GM12878 (cell line): Measurements from ENCODE around the gene KCNIP3. TPM values are rescaled to one million over a fixed set of nuclear protein-coding genes. Genes with fewer than 3 reads are reported as not detected.
A peak's percentile ranks its signal among the peaks of the same experiment; 100 is the strongest.

Source experiments
- ATAC-seq: fragments of 200-7000 bp; cut with Tn5 transposase; 3 replicates; pipeline ENCODE4 v1.9.1; 2020; ENCODE audit warnings: mild to moderate bottlenecking, moderate library complexity
- BruUV-seq: library from RNA; stranded (reverse); fragments of 400-500 nt; replicated peaks from 2 replicates; lab custom pipeline; 2021; lab: Mats Ljungman, UMichigan
- CTCF ChIA-PET: fragments of 300-600 bp; sonication (Branson Sonifier 250); formaldehyde crosslinking; extraction: SDS; loops from one replicate; lab custom pipeline; 2021; ENCODE audit warnings: inconsistent platforms; lab: Yijun Ruan, JAX
- POLR2A ChIA-PET: fragments of 350-600 bp; formaldehyde crosslinking; extraction: SDS; loops from one replicate; lab custom pipeline; 2021; ENCODE audit warnings: inconsistent platforms; lab: Charles Lee
- RAD21 ChIA-PET: fragments of 300-600 bp; sonication (Branson Sonifier 250); formaldehyde crosslinking; loops from one replicate; lab custom pipeline; 2023; ENCODE audit warnings: antibody characterized with exemption; ENCODE audit not compliant: unreplicated experiment; lab: Charles Lee
- SMC1A ChIA-PET: fragments of 300-600 bp; sonication (Branson Sonifier 250); formaldehyde crosslinking; loops from one replicate; lab custom pipeline; 2023; ENCODE audit not compliant: unreplicated experiment, uncharacterized antibody; lab: Charles Lee
- DNase-seq: peaks from one replicate; pipeline ENCODE4 v3.0.0-alpha.2; 2011; ENCODE audit warnings: low read depth, low spot score
- FAIRE-seq: peaks from 3 replicates; lab custom pipeline; 2011; peaks lifted over from hg19 to GRCh38; lab: Jason Lieb, UNC
- H2AFZ ChIP-seq: 2 replicates; pipeline ENCODE4 v1.6.0; 2011; ENCODE audit warnings: low read depth, low read length, control low read depth; ENCODE audit not compliant: control insufficient read depth
- H3K27ac ChIP-seq: 2 replicates; pipeline ENCODE4 v1.5.1; 2011; ENCODE audit warnings: control low read depth; ENCODE audit not compliant: control insufficient read depth, insufficient read depth
- H3K27me3 ChIP-seq, 2 experiments: replicated peaks in 1 of 2; 2 replicates each; pipeline versions ENCODE4 v1.6.0 to v1.6.1; 2011; ENCODE audit warnings: low read length in 1 of 2; ENCODE audit not compliant: control insufficient read depth in 2 of 2, insufficient read depth in 2 of 2
- H3K36me3 ChIP-seq, 2 experiments: 2 replicates each; pipeline ENCODE4 v1.5.1; 2011; ENCODE audit warnings: low read length in 1 of 2; ENCODE audit not compliant: control insufficient read depth in 2 of 2, insufficient read depth in 2 of 2
- H3K4me1 ChIP-seq: 2 replicates; pipeline ENCODE4 v1.6.1; 2011; ENCODE audit warnings: mild to moderate bottlenecking, low read length, moderate library complexity, mixed read lengths; ENCODE audit not compliant: control insufficient read depth, insufficient read depth
- H3K4me2 ChIP-seq: 2 replicates; pipeline ENCODE4 v1.6.0; 2011; ENCODE audit warnings: control low read depth; ENCODE audit not compliant: control insufficient read depth, insufficient read depth
- H3K4me3 ChIP-seq: fragments of 200-600 bp; sonication (generic); 2 replicates; pipeline ENCODE4 v1.5.1; 2016
- H3K79me2 ChIP-seq: 2 replicates; pipeline ENCODE4 v1.6.0; 2011; ENCODE audit warnings: low read length; ENCODE audit not compliant: control insufficient read depth, insufficient read depth
- H3K9ac ChIP-seq: 2 replicates; pipeline ENCODE4 v1.8.0; 2011; ENCODE audit warnings: low read length, control low read depth, mixed read lengths; ENCODE audit not compliant: control insufficient read depth, insufficient read depth
- H3K9me3 ChIP-seq: replicated peaks from 3 replicates; pipeline ENCODE4 v1.5.1; 2011; ENCODE audit warnings: mild to moderate bottlenecking, low read length; ENCODE audit not compliant: control insufficient read depth, insufficient read depth
- H4K20me1 ChIP-seq: 2 replicates; pipeline ENCODE4 v1.6.0; 2011; ENCODE audit not compliant: control insufficient read depth, insufficient read depth
- BHLHE40 ChIP-seq, 2 experiments: fragments of 450-650 bp in 1 of 2; IDR thresholded peaks; 2 replicates each; pipeline ENCODE4 v1.6.1; 2011 to 2017; ENCODE audit warnings: low read depth in 2 of 2, borderline replicate concordance in 1 of 2, improper control_type of control experiment in 1 of 2, low read length in 1 of 2, mild to moderate bottlenecking in 1 of 2
- CEBPB ChIP-seq, 2 experiments: fragments of 150-350 bp in 1 of 2; IDR thresholded peaks; 2 replicates each; pipeline ENCODE4 v1.6.1; 2012 to 2014; ENCODE audit warnings: low read depth in 2 of 2, low read length in 2 of 2, borderline replicate concordance in 1 of 2, inconsistent platforms in 1 of 2
- CHD2 ChIP-seq: IDR thresholded peaks from 2 replicates; pipeline ENCODE4 v1.6.1; 2011; ENCODE audit warnings: low read depth, low read length, improper control_type of control experiment, borderline replicate concordance
- JUNB ChIP-seq: IDR thresholded peaks from 2 replicates; pipeline ENCODE4 v1.6.1; 2016; ENCODE audit warnings: antibody characterized with exemption, mild to moderate bottlenecking
- MYC ChIP-seq: IDR thresholded peaks from 2 replicates; pipeline ENCODE4 v1.6.1; 2011; ENCODE audit warnings: mild to moderate bottlenecking, low read length, moderate library complexity, inconsistent platforms; ENCODE audit not compliant: insufficient read depth, insufficient replicate concordance, insufficient read length, severe bottlenecking
- NFIC ChIP-seq: IDR thresholded peaks from 2 replicates; pipeline ENCODE4 v1.6.1; 2012; ENCODE audit warnings: low read depth, mild to moderate bottlenecking, inconsistent platforms, low read length, moderate library complexity
- NFXL1 ChIP-seq: fragments of 450-650 bp; IDR thresholded peaks from 2 replicates; pipeline ENCODE4 v1.6.1; 2017; ENCODE audit warnings: antibody characterized with exemption, mild to moderate bottlenecking, borderline replicate concordance
- NR2F1 ChIP-seq: fragments of 450-650 bp; conservative IDR thresholded peaks from 2 replicates; pipeline ENCODE4 v1.6.1; 2017; ENCODE audit warnings: mild to moderate bottlenecking
- PML ChIP-seq: IDR thresholded peaks from 2 replicates; pipeline ENCODE4 v1.6.1; 2012; ENCODE audit warnings: low read length, inconsistent platforms
- RUNX3 ChIP-seq: IDR thresholded peaks from 2 replicates; pipeline ENCODE4 v1.6.1; 2012; ENCODE audit warnings: low read length, inconsistent platforms
- SMAD1 ChIP-seq: fragments of 450-650 bp; IDR thresholded peaks from 2 replicates; pipeline ENCODE4 v1.6.1; 2018; ENCODE audit warnings: mild to moderate bottlenecking, low read depth; ENCODE audit not compliant: partially characterized antibody
- SP1 ChIP-seq: IDR thresholded peaks from one replicate; pipeline ENCODE4 v1.6.1; 2011; ENCODE audit warnings: low read depth, low read length
- STAT3 ChIP-seq: IDR thresholded peaks from 2 replicates; pipeline ENCODE4 v1.6.1; 2011; ENCODE audit warnings: low read depth, low read length, improper control_type of control experiment
- TAF1 ChIP-seq: IDR thresholded peaks from 2 replicates; pipeline ENCODE4 v1.6.1; 2011; ENCODE audit warnings: mild to moderate bottlenecking, low read depth, low read length, borderline replicate concordance
- ZNF24 ChIP-seq: fragments of 450-650 bp; IDR thresholded peaks from 2 replicates; pipeline ENCODE4 v1.6.1; 2017; ENCODE audit warnings: antibody characterized with exemption, mild to moderate bottlenecking
- ZNF687 ChIP-seq: fragments of 450-650 bp; IDR thresholded peaks from 2 replicates; pipeline ENCODE4 v1.6.1; 2017; ENCODE audit warnings: mild to moderate bottlenecking, moderate library complexity
- WGBS: methylation state at CpG from one replicate; pipeline ENCODE4 v1.1.6; 2016; ENCODE audit warnings: low lambda C conversion rate; ENCODE audit not compliant: insufficient replicate concordance, insufficient coverage; ENCODE audit errors: missing lambda C conversion rate; 5-methylcytosine and 5-hydroxymethylcytosine counted together
- in situ Hi-C: fragments of 300-500 bp; cut with MboI; formaldehyde crosslinking; loops from 9 replicates; pipeline ENCODE4 v1.14.3; 2018; ENCODE audit warnings: mixed read lengths
- intact Hi-C: fragments of 100-400 bp; cut with micrococcal nuclease; formaldehyde crosslinking; loops from one replicate; pipeline ENCODE4 v1.14.2; 2022; ENCODE audit not compliant: unreplicated experiment
- polyA plus RNA-seq, 11 experiments: library from polyadenylated mRNA; depleted of rRNA in 4 of 11; unstranded in 6 of 11; stranded (reverse) in 5 of 11; fragments of >200 nt; fragmentation: Nextera tagmentation in 4 of 11; fragmentation: Illumina TruSeq in 1 of 11; extraction: Ambion mirVana in 4 of 11; extraction: Trizol in 1 of 11; gene quantifications; 1 replicate in 1 of 11; 2 replicates in 10 of 11; pipeline versions ENCODE4 v1.2.1 to v1.2.3, GENCODE V29; 2011 to 2016; ENCODE audit warnings: inconsistent platforms in 2 of 11, missing spikeins in 2 of 11, low read depth in 1 of 11
- total RNA-seq, 4 experiments: library from RNA; depleted of rRNA in 3 of 4; stranded (reverse); fragments of >200 nt in 3 of 4; fragmentation: Illumina TruSeq in 1 of 4; extraction: Trizol in 1 of 4; gene quantifications; 2 replicates each; pipeline versions ENCODE4 v1.2.1 to v1.2.3, GENCODE V29; 2013 to 2021

KCNIP3 gene
- total and polyA plus RNA-seq, 10 of the 15 experiments (the other 5 are each of a cell fraction or from before 2014, with no cell fraction given) = not detected

GRCh38 chr2:95401480-95401879 lies 104.3 kb downstream of the KCNIP3 start:
- CTCF ChIA-PET = interaction anchor here (1.1 to 4.1 kb wide), 3 partner anchors 13 to 286 kb away, joined by 3 to 41 read pairs (median 3); no protein-coding TSS in a partner anchor
- SMC1A ChIA-PET = interaction anchor here (1.0 to 1.2 kb wide), 2 partner anchors 12 to 125 kb away, joined by 3 to 5 read pairs; no protein-coding TSS in a partner anchor
- DNase-seq (no peak), FAIRE-seq (no peak), ATAC-seq (no peak)
- no peak overlapping the region for H3K27ac ChIP-seq
- no peaks in the 10 kb centered on the region for H4K20me1 ChIP-seq
- H2AFZ ChIP-seq = peak overlapping the region; percentile 73; the same call in 1 of the 2 replicates
- TF ChIP-seq STAT3 (no peak), ZNF687 (no peak), BHLHE40 (IDR thresholded peaks at IDR 0.05; ENCODE audit: borderline replicate concordance in 1 of 2, low read depth in 2 of 2, low read length in 1 of 2) (no peak), RUNX3 (no peak), SMAD1 (no peak), NR2F1 (no peak), TAF1 (no peak), CHD2 (no peak), JUNB (no peak), NFIC (no peak), SP1 (no peak), ZNF24 (no peak), MYC (no peak), CEBPB (IDR thresholded peaks at IDR 0.05; ENCODE audit: borderline replicate concordance in 1 of 2, low read depth in 2 of 2, low read length in 2 of 2) (no peak), NFXL1 (no peak), PML (no peak)
- H3K4me3 ChIP-seq = peak overlapping the region; percentile 89
- H3K27me3 ChIP-seq = no peaks in the 10 kb centered on the region
- intact Hi-C loops = no loop called here
- H3K4me2 ChIP-seq = peak overlapping the region; percentile 89
- no TSS peak for BruUV-seq
- H3K4me1 ChIP-seq = peaks cover 5% of the 10 kb centered on the region
- in situ Hi-C loops = loop anchor here (5.0 kb wide), 1 partner anchor 331 kb away; no protein-coding TSS in a partner anchor
- peaks cover 7% of the 10 kb centered on the region for H3K79me2 ChIP-seq
- WGBS = 86% methylated on average over 9 of the region's 9 CpGs
- RAD21 ChIA-PET = interaction anchor here (1.5 to 2.1 kb wide), 2 partner anchors 12 to 170 kb away, joined by 3 to 10 read pairs; no protein-coding TSS in a partner anchor
- no peaks in the 10 kb centered on the region for H3K36me3 ChIP-seq
- peak overlapping the region; percentile 80 for H3K9ac ChIP-seq
- H3K9me3 ChIP-seq = no peaks in the 10 kb centered on the region
- POLR2A ChIA-PET = no interaction called here
